Parathyroid adenoma (tissue), 2 donors: Measurements from ENCODE around the gene ZNF532.
"Not testable (repeated sequence)": the region's sequence is repeated elsewhere in the genome, so short reads cannot be mapped to it uniquely, and the experiment has no call there.

Experiments
- H2AFZ ChIP-seq: fragments of 300-600 bp; sonication (generic); one replicate; pipeline ENCODE4 v1.7.0; 2017; ENCODE audit warnings: antibody characterized with exemption, mild to moderate bottlenecking
- H3K27ac ChIP-seq: fragments of 300-600 bp; sonication (generic); one replicate; pipeline ENCODE4 v1.7.0; 2017
- H3K27me3 ChIP-seq: fragments of 300-600 bp; sonication (generic); one replicate; pipeline ENCODE4 v1.7.0; 2017; ENCODE audit warnings: low read length; ENCODE audit not compliant: control insufficient read depth, insufficient read depth
- H3K36me3 ChIP-seq: fragments of 300-600 bp; sonication (generic); one replicate; pipeline ENCODE4 v1.7.0; 2017; ENCODE audit warnings: low read length; ENCODE audit not compliant: control insufficient read depth, insufficient read depth
- H3K4me1 ChIP-seq: fragments of 300-600 bp; sonication (generic); one replicate; pipeline ENCODE4 v1.7.0; 2017; ENCODE audit warnings: control low read depth
- H3K4me2 ChIP-seq: fragments of 300-600 bp; sonication (generic); one replicate; pipeline ENCODE4 v1.7.0; 2017; ENCODE audit warnings: low read length
- H3K4me3 ChIP-seq: fragments of 300-600 bp; sonication (generic); one replicate; pipeline ENCODE4 v1.7.0; 2017; ENCODE audit warnings: low read depth, low read length
- H3K79me2 ChIP-seq: fragments of 300-600 bp; sonication (generic); one replicate; pipeline ENCODE4 v1.7.0; 2017; ENCODE audit warnings: control low read depth
- H3K9ac ChIP-seq: fragments of 300-600 bp; sonication (generic); one replicate; pipeline ENCODE4 v1.7.0; 2017; ENCODE audit warnings: mild to moderate bottlenecking
- H3K9me3 ChIP-seq: fragments of 300-600 bp; sonication (generic); one replicate; pipeline ENCODE4 v1.7.0; 2017; ENCODE audit warnings: low read length; ENCODE audit not compliant: control insufficient read depth
- TF ChIP-seq, protein P1 (sequence below): fragments of 300-600 bp; sonication (generic); IDR thresholded peaks from one replicate; pipeline ENCODE4 v1.7.0; 2017; ENCODE audit warnings: antibody characterized with exemption, mild to moderate bottlenecking
- donor health status: primary hyperparathyroidism.

Gene ZNF532

GRCh38 chr18:58827428-58827827, 37.2 kb upstream of the ZNF532 start:
- Histone ChIP-seq H3K9ac (no peak overlapping the region), H3K27ac (no peak overlapping the region), H3K4me2 (no peak overlapping the region), H3K36me3 (no peaks in the 10 kb centered on the region), H2AFZ (no peak overlapping the region), H3K9me3 (no peaks in the 10 kb centered on the region), H3K4me3 (no peak overlapping the region), H3K4me1 (no peaks in the 10 kb centered on the region), H3K79me2 (no peaks in the 10 kb centered on the region), H3K27me3 (no peaks in the 10 kb centered on the region)
- TF ChIP-seq, protein P1, sequence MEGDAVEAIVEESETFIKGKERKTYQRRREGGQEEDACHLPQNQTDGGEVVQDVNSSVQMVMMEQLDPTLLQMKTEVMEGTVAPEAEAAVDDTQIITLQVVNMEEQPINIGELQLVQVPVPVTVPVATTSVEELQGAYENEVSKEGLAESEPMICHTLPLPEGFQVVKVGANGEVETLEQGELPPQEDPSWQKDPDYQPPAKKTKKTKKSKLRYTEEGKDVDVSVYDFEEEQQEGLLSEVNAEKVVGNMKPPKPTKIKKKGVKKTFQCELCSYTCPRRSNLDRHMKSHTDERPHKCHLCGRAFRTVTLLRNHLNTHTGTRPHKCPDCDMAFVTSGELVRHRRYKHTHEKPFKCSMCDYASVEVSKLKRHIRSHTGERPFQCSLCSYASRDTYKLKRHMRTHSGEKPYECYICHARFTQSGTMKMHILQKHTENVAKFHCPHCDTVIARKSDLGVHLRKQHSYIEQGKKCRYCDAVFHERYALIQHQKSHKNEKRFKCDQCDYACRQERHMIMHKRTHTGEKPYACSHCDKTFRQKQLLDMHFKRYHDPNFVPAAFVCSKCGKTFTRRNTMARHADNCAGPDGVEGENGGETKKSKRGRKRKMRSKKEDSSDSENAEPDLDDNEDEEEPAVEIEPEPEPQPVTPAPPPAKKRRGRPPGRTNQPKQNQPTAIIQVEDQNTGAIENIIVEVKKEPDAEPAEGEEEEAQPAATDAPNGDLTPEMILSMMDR = no peak

GRCh38 chr18:58827886-58828285, 36.8 kb upstream of the ZNF532 start:
- TF ChIP-seq, protein P1 = no peak
- Histone ChIP-seq H3K27me3 (no peaks in the 10 kb centered on the region), H3K9ac (no peak overlapping the region)

GRCh38 chr18:58828399-58829121, 36.1 kb upstream of the ZNF532 start:
- TF ChIP-seq, protein P1 = no peak
- no peak overlapping the region for H3K4me2 ChIP-seq
- no peaks in the 10 kb centered on the region for H3K4me1 ChIP-seq
- no peak overlapping the region for H3K27ac ChIP-seq
- no peak overlapping the region for H3K4me3 ChIP-seq
- no peaks in the 10 kb centered on the region for H3K27me3 ChIP-seq
- no peaks in the 10 kb centered on the region for H3K9me3 ChIP-seq
- no peaks in the 10 kb centered on the region for H3K79me2 ChIP-seq
- H3K9ac ChIP-seq = no peak overlapping the region
- H3K36me3 ChIP-seq = no peaks in the 10 kb centered on the region
- H2AFZ ChIP-seq = no peak overlapping the region

More at GRCh38 chr18:58827886-58828285, 36.8 kb upstream of the ZNF532 start:
- no peaks in the 10 kb centered on the region for H3K9me3 ChIP-seq
- no peak overlapping the region for H2AFZ ChIP-seq
- no peaks in the 10 kb centered on the region for H3K4me1 ChIP-seq
- no peaks in the 10 kb centered on the region for H3K79me2 ChIP-seq
- H3K27ac ChIP-seq = no peak overlapping the region
- H3K4me2 ChIP-seq = no peak overlapping the region
- no peak overlapping the region for H3K4me3 ChIP-seq
- no peaks in the 10 kb centered on the region for H3K36me3 ChIP-seq

DNA sequence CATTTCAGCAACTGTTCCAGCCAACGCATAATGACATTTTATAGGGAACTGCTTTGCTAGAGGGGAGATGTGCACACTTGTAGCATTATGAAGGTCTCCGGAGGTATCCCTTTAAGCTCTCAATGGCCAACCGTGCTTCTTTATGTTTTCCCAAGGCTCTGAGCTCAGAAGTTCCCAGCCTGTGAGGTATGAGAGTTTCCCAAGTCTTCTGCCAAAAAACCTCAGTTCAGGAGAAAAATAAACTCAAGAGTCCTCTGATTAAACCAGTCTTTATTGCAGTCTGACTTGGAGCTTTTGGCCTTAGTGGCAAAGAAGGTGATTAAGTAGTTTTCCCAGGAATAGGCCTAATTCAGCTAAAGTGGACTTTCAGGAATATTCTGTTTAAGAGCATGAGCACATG, 35.4 kb upstream of the ZNF532 start:
- Histone ChIP-seq H3K27ac (no peak overlapping the region), H3K36me3 (no peaks in the 10 kb centered on the region), H3K4me2 (no peak overlapping the region), H3K27me3 (no peaks in the 10 kb centered on the region), H3K9ac (no peak overlapping the region), H3K4me3 (no peak overlapping the region), H3K79me2 (no peaks in the 10 kb centered on the region), H3K4me1 (no peaks in the 10 kb centered on the region), H3K9me3 (no peaks in the 10 kb centered on the region), H2AFZ (no peak overlapping the region)
- TF ChIP-seq, protein P1 = no peak

- H3K4me1 ChIP-seq, H3K27ac ChIP-seq, H3K79me2 ChIP-seq, H3K9ac ChIP-seq, H3K36me3 ChIP-seq, H3K4me3 ChIP-seq, H3K27me3 ChIP-seq, H3K4me2 ChIP-seq, H3K9me3 ChIP-seq, H2AFZ ChIP-seq: not testable (repeated sequence)
Measured at GRCh38 chr18:58829886-58830285, 34.8 kb upstream of the ZNF532 start.
